B cell (primary cell): Measurements from ENCODE around the gene GBA3.

Source experiments
- CTCF ChIP-seq: fragments of 200-600 bp; IDR thresholded peaks from one replicate; pipeline ENCODE4 v1.8.0; 2022; ENCODE audit warnings: antibody characterized with exemption, mild to moderate bottlenecking
- EZH2 ChIP-seq: IDR thresholded peaks from 2 replicates; pipeline ENCODE4 v1.6.1; 2012; ENCODE audit warnings: borderline replicate concordance, low read depth, mild to moderate bottlenecking, moderate library complexity, low read length; ENCODE audit not compliant: insufficient read depth, poor library complexity, severe bottlenecking

- no peak for TF ChIP-seq CTCF
- TF ChIP-seq EZH2, result no peak
These were observed 11.2 kb downstream of the GBA3 start for GRCh38 chr4:22703912-22704311.
